Cardiac muscle cell (in vitro differentiated cells and primary cell): Measurements from ENCODE around the gene PRELID3B. TPM values are rescaled to one million over a fixed set of nuclear protein-coding genes. Genes with fewer than 3 reads are reported as not detected.
"Not testable (repeated sequence)": the region's sequence is repeated elsewhere in the genome, so short reads cannot be mapped to it uniquely, and the experiment has no call there.

Experiments used
- DNase-seq, 2 donors: peaks; one replicate each; pipeline versions ENCODE4 v3.0.0 to v3.0.0-alpha.2; 2010 to 2017; ENCODE audit warnings: low read depth in 1 of 2, low spot score in 1 of 2
- H3K27ac ChIP-seq: fragments of 200-600 bp; sonication (generic); 2 replicates; pipeline ENCODE4 v1.5.1; 2016
- H3K27me3 ChIP-seq: fragments of 200-600 bp; sonication (generic); 2 replicates; pipeline ENCODE4 v1.6.0; 2016; ENCODE audit warnings: control low read depth
- H3K36me3 ChIP-seq: fragments of 200-600 bp; sonication (generic); 2 replicates; pipeline ENCODE4 v1.5.1; 2016; ENCODE audit warnings: control low read depth
- H3K4me1 ChIP-seq: fragments of 200-600 bp; sonication (generic); 2 replicates; pipeline ENCODE4 v1.8.1; 2017; ENCODE audit warnings: low read depth, mild to moderate bottlenecking, mixed run types
- H3K4me3 ChIP-seq: fragments of 200-600 bp; sonication (generic); 2 replicates; pipeline ENCODE4 v1.5.1; 2016; ENCODE audit warnings: mild to moderate bottlenecking
- H3K9me3 ChIP-seq: fragments of 200-600 bp; sonication (generic); 2 replicates; pipeline ENCODE4 v1.5.1; 2017; ENCODE audit warnings: low read depth, mild to moderate bottlenecking, control low read depth
- CTCF ChIP-seq: IDR thresholded peaks from 2 replicates; pipeline ENCODE4 v1.5.1; 2012; ENCODE audit warnings: low read depth, mild to moderate bottlenecking, low read length
- polyA plus RNA-seq: library from polyadenylated mRNA; unstranded; fragments of >200 nt; fragmentation: Nextera tagmentation; extraction: Ambion mirVana; gene quantifications from 2 replicates; pipeline ENCODE4 v1.2.1, GENCODE V29; 2016
- total RNA-seq: library from RNA; depleted of rRNA; stranded (reverse); fragments of >200 nt; gene quantifications from 2 replicates; pipeline ENCODE4 v1.2.3, GENCODE V29; 2016

Gene PRELID3B
- total and polyA plus RNA-seq, 2 experiments from 2014 or later, result 30.0 to 40.9 TPM

GRCh38 chr20:59043698-59044097, 1.1 kb upstream of the PRELID3B start:
- no peak for TF ChIP-seq CTCF
- Histone ChIP-seq H3K27ac (no peak overlapping the region), H3K36me3 (no peaks in the 10 kb centered on the region), H3K9me3 (no peaks in the 10 kb centered on the region), H3K4me1 (no peaks in the 10 kb centered on the region), H3K27me3 (no peaks in the 10 kb centered on the region), H3K4me3 (no peak overlapping the region)
- DNase-seq, result no peak

- no peaks in the 10 kb centered on the region for H3K9me3 ChIP-seq
- peak; percentile 94 for DNase-seq
- H3K27ac ChIP-seq, result peak overlapping the region; percentile 28
- H3K4me3 ChIP-seq, result peak overlapping the region; percentile 58
- no peaks in the 10 kb centered on the region for H3K4me1 ChIP-seq
- no peaks in the 10 kb centered on the region for H3K27me3 ChIP-seq
- TF ChIP-seq CTCF, result no peak
- H3K36me3 ChIP-seq, result peaks cover 2% of the 10 kb centered on the region
Measured at GRCh38 chr20:59042796-59043631, 428 bp upstream of the PRELID3B start.

- H3K4me1 ChIP-seq, H3K9me3 ChIP-seq, DNase-seq, H3K27me3 ChIP-seq, H3K27ac ChIP-seq: not testable (repeated sequence)
- Histone ChIP-seq H3K36me3 (peaks cover 15% of the 10 kb centered on the region), H3K4me3 (peak overlapping the region; percentile 58)
Measured at GRCh38 chr20:59041487-59041886, 1.1 kb downstream of the PRELID3B start.

GRCh38 chr20:59040667-59041066, 1.9 kb downstream of the PRELID3B start:
- no peaks in the 10 kb centered on the region for H3K9me3 ChIP-seq
- H3K4me1 ChIP-seq, result no peaks in the 10 kb centered on the region
- no peak for DNase-seq
- no peak overlapping the region for H3K27ac ChIP-seq
- peaks cover 23% of the 10 kb centered on the region for H3K36me3 ChIP-seq
- no peak for TF ChIP-seq CTCF
- H3K27me3 ChIP-seq, result no peaks in the 10 kb centered on the region
- H3K4me3 ChIP-seq, result no peak overlapping the region

- Histone ChIP-seq H3K27me3 (no peaks in the 10 kb centered on the region), H3K4me3 (no peak overlapping the region), H3K36me3 (peaks cover 30% of the 10 kb centered on the region), H3K4me1 (no peaks in the 10 kb centered on the region), H3K27ac (no peak overlapping the region), H3K9me3 (no peaks in the 10 kb centered on the region)
- no peak for TF ChIP-seq CTCF
- DNase-seq, result peak in 1 of 2 donors; percentile 37
Measured at GRCh38 chr20:59039233-59039632, 3.4 kb downstream of the PRELID3B start.

GRCh38 chr20:59037386-59037785, 5.2 kb downstream of the PRELID3B start:
- H3K27me3 ChIP-seq, result no peaks in the 10 kb centered on the region
- H3K36me3 ChIP-seq, result peaks cover 30% of the 10 kb centered on the region
- TF ChIP-seq CTCF, result no peak
- no peaks in the 10 kb centered on the region for H3K9me3 ChIP-seq
- DNase-seq, result no peak
- H3K27ac ChIP-seq, result no peak overlapping the region
- H3K4me3 ChIP-seq, result no peak overlapping the region
- peaks cover 7% of the 10 kb centered on the region for H3K4me1 ChIP-seq
